Measurements from ENCODE around the gene KLF11.
"Not testable (repeated sequence)": the region's sequence is repeated elsewhere in the genome, so short reads cannot be mapped to it uniquely, and the experiment has no call there.

KLF11 gene

DNA sequence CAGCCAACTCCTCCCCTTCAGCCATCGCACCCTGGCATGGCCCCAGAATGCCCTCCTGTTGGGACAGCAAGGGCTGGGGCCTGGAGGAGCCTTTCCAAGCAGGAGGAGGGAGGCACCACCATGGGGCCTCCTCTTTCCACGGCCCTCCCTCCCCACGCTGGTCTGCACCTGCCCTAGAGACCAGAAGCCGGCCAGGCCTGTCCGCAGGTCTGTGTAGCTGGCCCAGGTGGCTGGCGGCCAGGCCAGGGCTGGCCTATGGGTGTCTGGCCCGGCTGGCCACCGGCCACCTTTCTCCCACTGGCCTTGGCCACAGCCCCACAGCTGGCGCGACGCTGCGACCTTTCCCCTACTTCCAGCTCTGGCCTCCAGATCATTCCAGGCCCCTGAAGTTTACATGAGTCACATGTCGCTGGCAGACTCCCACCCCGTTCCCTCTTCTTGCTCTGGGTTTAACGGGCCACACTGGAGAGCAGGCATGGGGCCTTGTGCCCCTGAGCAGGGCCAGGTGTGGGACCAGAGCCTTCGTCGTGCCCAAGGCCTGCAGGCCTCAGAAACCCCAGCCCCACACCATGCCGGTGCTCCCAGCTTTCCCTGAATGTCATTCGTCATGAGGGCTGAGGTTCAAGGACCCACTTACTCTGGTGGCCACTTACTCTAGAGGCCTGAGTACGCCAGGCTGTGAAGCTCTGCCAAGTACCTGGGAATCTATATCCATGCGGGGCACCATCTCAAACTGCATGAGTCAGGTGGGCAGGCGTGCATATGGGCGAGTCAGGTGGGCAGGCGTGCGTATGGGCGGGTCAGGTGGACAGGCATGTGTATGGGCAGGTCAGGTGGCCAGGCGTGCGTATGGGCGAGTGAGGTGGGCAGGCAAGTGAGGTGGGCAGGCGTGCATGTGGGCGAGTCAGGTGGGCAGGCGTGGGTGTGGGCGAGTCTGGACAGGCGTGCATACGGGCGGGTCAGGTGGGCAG is 33.3 kb upstream of the KLF11 start:
- no peak for DNase-seq (ENCODE audit: low spot score)

DNA sequence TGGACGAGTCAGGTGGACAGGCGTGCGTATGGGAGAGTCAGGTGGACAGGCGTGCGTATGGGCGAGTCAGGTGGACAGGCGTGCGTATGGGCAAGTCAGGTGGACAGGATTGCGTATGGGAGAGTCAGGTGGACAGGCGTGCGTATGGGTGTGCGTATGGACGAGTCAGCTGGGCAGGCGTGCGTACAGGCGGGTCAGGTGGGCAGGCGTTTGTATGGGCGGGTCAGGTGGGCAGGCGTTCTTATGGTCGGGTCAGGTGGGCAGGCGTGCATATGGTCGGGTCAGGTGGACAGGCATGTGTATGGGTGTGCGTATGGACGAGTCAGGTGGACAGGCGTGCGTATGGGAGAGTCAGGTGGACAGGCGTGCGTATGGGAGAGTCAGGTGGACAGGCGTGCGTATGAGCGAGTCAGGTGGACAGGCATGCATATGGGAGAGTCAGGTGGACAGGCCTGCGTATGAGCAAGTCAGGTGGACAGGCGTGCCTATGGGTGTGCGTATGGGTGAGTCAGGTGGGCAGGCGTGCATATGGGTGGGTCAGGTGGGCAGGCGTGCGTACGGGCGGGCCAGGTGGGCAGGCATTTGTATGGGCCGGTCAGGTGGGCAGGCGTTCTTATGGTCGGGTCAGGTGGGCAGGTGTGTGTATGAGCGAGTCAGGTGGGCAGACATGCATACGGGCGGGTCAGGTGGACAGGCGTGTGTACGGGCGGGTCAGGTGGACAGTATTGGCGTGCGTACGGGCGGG is 32.3 kb upstream of the KLF11 start:
- DNase-seq (ENCODE audit: low spot score), result not testable (repeated sequence)

DNA sequence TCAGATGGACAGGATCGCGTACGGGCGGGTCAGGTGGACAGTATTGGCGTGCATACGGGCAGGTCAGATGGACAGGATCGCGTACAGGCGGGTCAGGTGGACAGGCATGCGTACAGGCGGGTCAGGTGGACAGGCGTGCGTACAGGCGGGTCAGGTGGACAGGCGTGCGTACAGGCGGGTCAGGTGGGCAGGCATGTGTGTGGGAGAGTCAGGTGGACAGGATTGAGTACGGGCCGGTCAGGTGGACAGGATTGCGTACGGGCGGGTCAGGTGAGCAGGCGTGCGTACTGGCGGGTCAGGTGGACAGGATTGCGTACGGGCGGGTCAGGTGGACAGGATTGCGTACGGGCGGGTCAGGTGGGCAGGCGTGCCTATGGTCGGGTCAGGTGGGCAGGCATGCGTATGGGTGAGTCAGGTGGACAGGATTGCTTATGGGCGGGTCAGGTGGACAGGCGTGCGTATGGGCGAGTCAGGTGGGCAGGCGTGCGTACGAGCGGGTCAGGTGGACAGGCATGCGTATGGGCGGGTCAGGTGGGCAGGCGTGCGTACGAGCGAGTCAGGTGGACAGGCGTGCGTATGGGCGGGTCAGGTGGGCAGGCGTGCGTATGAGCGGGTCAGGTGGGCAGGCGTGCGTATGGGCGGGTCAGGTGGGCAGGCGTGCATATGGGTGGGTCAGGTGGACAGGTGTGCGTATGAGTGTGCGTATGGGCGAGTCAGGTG is 31.6 kb upstream of the KLF11 start:
- DNase-seq (ENCODE audit: low spot score), result not testable (repeated sequence)

DNA sequence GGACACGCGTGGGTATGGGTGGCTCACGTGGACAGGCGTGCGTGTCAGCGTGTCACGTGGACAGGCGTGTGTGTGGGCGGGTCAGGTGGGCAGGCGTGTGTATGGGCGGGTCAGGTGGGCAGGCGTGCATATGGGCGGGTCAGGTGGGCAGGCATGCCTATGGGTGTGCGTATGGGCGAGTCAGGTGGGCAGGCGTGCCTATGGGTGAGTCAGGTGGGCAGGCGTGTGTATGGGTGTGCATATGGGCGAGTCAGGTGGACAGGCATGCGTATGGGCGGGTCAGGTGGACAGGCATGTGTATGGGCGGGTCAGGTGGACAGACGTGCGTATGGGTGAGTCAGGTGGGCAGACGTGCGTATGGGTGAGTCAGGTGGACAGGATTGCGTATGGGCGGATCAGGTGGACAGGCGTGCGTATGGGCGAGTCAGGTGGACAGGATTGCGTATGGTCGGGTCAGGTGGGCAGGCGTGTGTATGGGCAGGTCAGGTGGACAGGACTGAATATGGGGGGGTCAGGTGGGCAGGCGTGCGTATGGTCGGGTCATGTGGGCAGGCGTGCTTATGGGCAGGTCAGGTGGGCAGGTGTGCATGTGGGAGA is 30.9 kb upstream of the KLF11 start:
- not testable (repeated sequence) for DNase-seq (ENCODE audit: low spot score)

DNA sequence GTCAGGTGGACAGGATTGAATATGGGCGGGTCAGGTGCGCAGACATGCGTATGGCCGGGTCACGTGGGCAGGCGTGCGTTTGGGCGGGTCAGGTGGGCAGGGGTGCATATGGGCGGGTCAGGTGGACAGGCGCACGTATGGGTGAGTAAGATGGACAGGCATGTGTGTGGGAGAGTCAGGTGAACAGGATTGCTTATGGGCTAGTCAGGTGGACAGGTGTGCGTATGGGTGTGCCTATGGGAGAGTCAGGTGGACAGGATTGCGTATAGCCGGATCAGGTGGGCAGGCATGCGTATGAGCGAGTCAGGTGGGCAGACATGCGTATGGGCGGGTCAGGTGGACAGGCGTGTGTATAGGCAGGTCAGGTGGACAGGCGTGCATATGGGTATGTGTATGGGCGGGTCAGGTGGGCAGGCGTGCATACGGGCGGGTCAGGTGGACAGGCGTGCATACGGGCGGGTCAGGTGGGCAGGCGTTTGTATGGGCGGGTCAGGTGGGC is 30.3 kb upstream of the KLF11 start:
- DNase-seq (ENCODE audit: low spot score), result no peak

DNA sequence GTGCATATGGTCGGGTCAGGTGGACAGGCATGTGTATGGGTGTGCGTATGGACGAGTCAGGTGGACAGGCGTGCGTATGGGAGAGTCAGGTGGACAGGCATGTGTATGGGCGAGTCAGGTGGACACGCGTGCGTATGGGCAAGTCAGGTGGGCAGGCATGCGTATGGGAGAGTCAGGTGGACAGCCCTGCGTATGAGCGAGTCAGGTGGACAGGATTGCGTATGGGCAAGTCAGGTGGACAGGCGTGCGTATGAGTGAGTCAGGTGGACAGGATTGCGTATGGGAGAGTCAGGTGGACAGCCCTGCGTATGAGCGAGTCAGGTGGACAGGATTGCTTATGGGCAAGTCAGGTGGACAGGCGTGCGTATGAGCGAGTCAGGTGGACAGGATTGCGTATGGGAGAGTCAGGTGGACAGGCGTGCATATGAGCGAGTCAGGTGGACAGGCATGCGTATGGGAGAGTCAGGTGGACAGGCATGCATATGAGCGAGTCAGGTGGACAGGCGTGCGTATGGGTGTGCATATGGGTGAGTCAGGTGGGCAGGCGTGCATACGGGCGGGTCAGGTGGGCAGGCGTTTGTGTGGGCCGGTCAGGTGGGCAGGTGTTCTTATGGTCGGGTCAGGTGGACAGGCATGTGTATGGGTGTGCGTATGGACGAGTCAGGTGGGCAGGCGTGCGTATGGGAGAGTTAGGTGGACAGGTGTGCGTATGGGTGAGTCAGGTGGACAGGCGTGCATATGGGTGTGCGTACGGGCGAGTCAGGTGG is 29.5 kb upstream of the KLF11 start:
- DNase-seq (ENCODE audit: low spot score), result not testable (repeated sequence)

- DNase-seq (ENCODE audit: low spot score), result no peak
Measured at GRCh38 chr2:10014418-10015190, 28.7 kb upstream of the KLF11 start.

DNA sequence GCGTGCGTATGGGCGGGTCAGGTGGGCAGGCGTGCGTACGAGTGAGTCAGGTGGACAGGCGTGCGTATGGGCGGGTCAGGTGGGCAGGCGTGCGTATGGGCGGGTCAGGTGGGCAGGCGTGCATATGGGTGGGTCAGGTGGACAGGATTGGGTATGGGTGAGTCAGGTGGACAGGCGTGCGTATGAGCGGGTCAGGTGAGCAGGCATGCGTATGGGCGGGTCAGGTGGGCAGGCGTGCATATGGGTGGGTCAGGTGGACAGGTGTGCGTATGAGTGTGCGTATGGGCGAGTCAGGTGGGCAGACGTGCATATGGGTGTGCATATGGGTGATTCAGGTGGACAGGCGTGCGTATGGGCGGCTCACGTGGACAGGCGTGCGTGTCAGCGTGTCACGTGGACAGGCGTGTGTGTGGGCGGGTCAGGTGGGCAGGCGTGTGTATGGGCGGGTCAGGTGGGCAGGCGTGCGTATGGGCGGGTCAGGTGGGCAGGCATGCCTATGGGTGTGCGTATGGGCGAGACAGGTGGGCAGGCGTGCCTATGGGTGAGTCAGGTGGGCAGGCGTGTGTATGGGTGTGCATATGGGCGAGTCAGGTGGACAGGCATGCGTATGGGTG is 27.9 kb upstream of the KLF11 start:
- DNase-seq (ENCODE audit: low spot score), result not testable (repeated sequence)

DNA sequence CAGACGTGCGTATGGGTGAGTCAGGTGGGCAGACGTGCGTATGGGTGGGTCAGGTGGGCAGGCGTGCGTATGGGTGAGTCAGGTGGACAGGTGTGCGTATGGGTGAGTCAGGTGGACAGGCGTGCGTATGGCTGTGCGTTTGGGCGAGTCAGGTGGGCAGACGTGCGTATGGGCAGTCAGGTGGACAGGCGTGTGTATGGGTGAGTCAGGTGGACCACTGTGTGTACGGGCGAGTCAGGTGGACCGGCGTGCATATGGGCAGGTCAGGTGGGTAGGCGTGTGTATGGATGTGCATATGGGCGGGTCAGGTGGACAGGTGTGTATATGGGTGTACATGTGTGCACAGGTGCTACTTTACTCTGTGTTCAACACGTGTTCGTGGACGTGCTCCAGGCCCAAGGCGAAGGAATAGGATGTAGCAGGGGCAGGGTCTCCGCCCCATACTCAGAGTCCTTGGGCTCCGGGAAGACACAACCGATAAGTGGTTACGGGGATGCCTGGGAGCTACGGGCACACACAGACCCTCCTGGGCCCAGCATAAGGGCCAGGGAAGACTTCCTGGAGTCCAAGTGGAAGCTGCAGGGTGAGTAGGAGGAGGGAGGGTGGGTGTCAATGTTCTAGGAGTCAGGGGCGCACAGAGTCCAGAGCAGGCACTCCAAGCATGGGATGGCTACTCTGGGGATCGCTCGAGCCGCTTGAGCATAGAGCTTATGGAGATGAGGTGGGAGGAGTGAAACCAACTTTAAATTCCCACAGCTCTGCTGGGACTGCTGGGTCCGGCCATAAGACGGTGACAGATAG is 27.1 kb upstream of the KLF11 start:
- DNase-seq (ENCODE audit: low spot score), result no peak

DNA sequence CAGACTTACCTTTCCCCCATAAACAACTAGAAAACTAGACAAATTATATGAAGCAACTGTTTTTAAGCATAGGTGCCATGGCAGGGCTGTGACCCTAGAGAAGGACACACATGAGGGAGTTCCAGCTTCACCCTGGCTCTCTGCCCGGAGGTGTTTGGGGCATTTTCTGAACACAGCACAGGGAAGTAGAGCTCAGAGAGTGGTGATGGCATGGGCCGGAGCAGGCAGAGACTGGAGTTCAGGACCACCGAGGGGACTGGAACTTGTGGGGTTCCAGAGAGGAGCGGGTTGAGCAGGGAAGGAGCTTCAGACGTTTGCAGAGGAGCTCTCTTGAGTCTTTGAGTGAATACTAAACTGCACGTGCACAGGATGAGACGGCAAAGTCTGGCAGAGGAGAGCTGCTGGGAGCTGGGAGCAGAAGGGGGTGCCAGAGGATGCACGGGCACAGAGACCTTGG is 26.5 kb upstream of the KLF11 start:
- DNase-seq (ENCODE audit: low spot score), result no peak

- DNase-seq (ENCODE audit: low spot score), result no peak
Measured at GRCh38 chr2:10017313-10017941, 25.9 kb upstream of the KLF11 start.

- DNase-seq (ENCODE audit: low spot score), result no peak
Measured at GRCh38 chr2:10019174-10019573, 24.2 kb upstream of the KLF11 start.

GRCh38 chr2:10019602-10020400 is 23.5 kb upstream of the KLF11 start:
- no peak for DNase-seq (ENCODE audit: low spot score)

GRCh38 chr2:10022041-10022421 is 21.3 kb upstream of the KLF11 start:
- DNase-seq (ENCODE audit: low spot score), result no peak

GRCh38 chr2:10022445-10022844 is 20.9 kb upstream of the KLF11 start:
- DNase-seq (ENCODE audit: low spot score), result no peak

GRCh38 chr2:10022966-10023662 is 20.2 kb upstream of the KLF11 start:
- no peak for DNase-seq (ENCODE audit: low spot score)

Measured in ecto neural progenitor cell (in vitro differentiated cells).